MCF 10A (cell line): ENCODE data around the gene AGAP1. TPM values are rescaled to one million over a fixed set of nuclear protein-coding genes. Genes with fewer than 3 reads are reported as not detected.

Experiments
- BruUV-seq: library from RNA; stranded (reverse); fragments of 400-500 nt; replicated peaks from 2 replicates; lab custom pipeline; 2021; lab: Mats Ljungman, UMichigan
- CTCF ChIA-PET: fragments of 300-600 bp; sonication (Branson Sonifier 250); formaldehyde crosslinking; extraction: SDS; loops from one replicate; lab custom pipeline; 2021; ENCODE audit warnings: antibody characterized with exemption, inconsistent platforms; lab: Yijun Ruan, JAX
- POLR2A ChIA-PET: fragments of 300-600, 350-650 bp; sonication (Branson Sonifier 250); formaldehyde crosslinking; extraction: SDS; loops from one replicate; lab custom pipeline; 2020; ENCODE audit warnings: antibody characterized with exemption, inconsistent platforms; lab: Yijun Ruan, JAX
- DNase-seq: peaks from one replicate; pipeline ENCODE4 v3.0.0-alpha.2; 2018; ENCODE audit not compliant: unreplicated experiment
- H3K27ac Mint-ChIP-seq: one replicate; pipeline ENCODE4 v1.8.0; 2022; ENCODE audit warnings: mild to moderate bottlenecking, low read depth, mixed read lengths; ENCODE audit not compliant: unreplicated experiment
- H3K27me3 Mint-ChIP-seq: one replicate; pipeline ENCODE4 v1.8.0; 2022; ENCODE audit warnings: mixed read lengths; ENCODE audit not compliant: insufficient read depth, unreplicated experiment
- H3K36me3 Mint-ChIP-seq: one replicate; pipeline ENCODE4 v1.8.0; 2022; ENCODE audit warnings: mild to moderate bottlenecking, moderate library complexity, mixed read lengths; ENCODE audit not compliant: insufficient read depth, unreplicated experiment
- H3K4me1 Mint-ChIP-seq: one replicate; pipeline ENCODE4 v1.8.0; 2022; ENCODE audit warnings: mixed read lengths; ENCODE audit not compliant: insufficient read depth, unreplicated experiment
- H3K4me3 Mint-ChIP-seq: one replicate; pipeline ENCODE4 v1.8.0; 2022; ENCODE audit warnings: mild to moderate bottlenecking, moderate library complexity, mixed read lengths; ENCODE audit not compliant: unreplicated experiment
- H3K9me3 Mint-ChIP-seq: one replicate; pipeline ENCODE4 v1.8.0; 2022; ENCODE audit warnings: mixed read lengths; ENCODE audit not compliant: unreplicated experiment
- CTCF ChIP-seq: fragments of 200-600 bp; IDR thresholded peaks from one replicate; pipeline ENCODE4 v1.8.0; 2022; ENCODE audit warnings: antibody characterized with exemption, mild to moderate bottlenecking; ENCODE audit not compliant: unreplicated experiment
- intact Hi-C: fragments of 100-400 bp; cut with micrococcal nuclease; formaldehyde crosslinking; loops from 2 replicates; pipeline ENCODE4 v1.14.1; 2022
- total RNA-seq: library from RNA; stranded (reverse); gene quantifications from 2 replicates; pipeline ENCODE4 v1.2.3, GENCODE V29; 2022

AGAP1 gene
- total RNA-seq, 1 experiment from 2014 or later: 41.3 TPM

GRCh38 chr2:236169151-236169721, 675.4 kb downstream of the AGAP1 start:
- Mint-ChIP-seq H3K9me3 (no peaks in the 10 kb centered on the region), H3K27me3 (peaks cover 57% of the 10 kb centered on the region), H3K36me3 (no peaks in the 10 kb centered on the region), H3K4me1 (peaks cover 5% of the 10 kb centered on the region), H3K27ac (no peak overlapping the region), H3K4me3 (no peak overlapping the region)
- BruUV-seq: no TSS peak
- no peak for DNase-seq
- CTCF ChIA-PET: interaction anchor here (4.2 kb wide), 1 partner anchor 12 kb away, joined by 14 read pairs; no protein-coding TSS in a partner anchor
- POLR2A ChIA-PET: interaction anchor here (0.7 kb wide), 1 partner anchor 266 kb away, joined by 4 read pairs; no protein-coding TSS in a partner anchor
- intact Hi-C loops: no loop called here
- no peak for TF ChIP-seq CTCF

GRCh38 chr2:236169741-236170589, 676.1 kb downstream of the AGAP1 start:
- CTCF ChIA-PET: interaction anchor here (4.2 kb wide), 1 partner anchor 11 kb away, joined by 14 read pairs; no protein-coding TSS in a partner anchor
- Mint-ChIP-seq H3K27ac (no peak overlapping the region), H3K4me1 (peaks cover 5% of the 10 kb centered on the region), H3K4me3 (no peak overlapping the region), H3K27me3 (peaks cover 64% of the 10 kb centered on the region), H3K9me3 (no peaks in the 10 kb centered on the region), H3K36me3 (no peaks in the 10 kb centered on the region)
- DNase-seq: no peak
- BruUV-seq: no TSS peak
- POLR2A ChIA-PET: interaction anchor here (0.7 kb wide), 1 partner anchor 267 kb away, joined by 4 read pairs; no protein-coding TSS in a partner anchor
- no peak for TF ChIP-seq CTCF
- intact Hi-C loops: no loop called here

GRCh38 chr2:236170590-236171165, 676.8 kb downstream of the AGAP1 start:
- POLR2A ChIA-PET: no interaction called here
- peaks cover 5% of the 10 kb centered on the region for H3K4me1 Mint-ChIP-seq
- H3K4me3 Mint-ChIP-seq: no peak overlapping the region

More at GRCh38 chr2:236170590-236171165, 676.8 kb downstream of the AGAP1 start:
- no peaks in the 10 kb centered on the region for H3K9me3 Mint-ChIP-seq
- no peak for TF ChIP-seq CTCF
- no peak for DNase-seq
- no peak overlapping the region for H3K27ac Mint-ChIP-seq
- H3K36me3 Mint-ChIP-seq: no peaks in the 10 kb centered on the region
- CTCF ChIA-PET: interaction anchor here (1.0 to 4.2 kb wide), 2 partner anchors 10 to 392 kb away, joined by 4 to 14 read pairs; no protein-coding TSS in a partner anchor
- intact Hi-C loops: no loop called here
- BruUV-seq: no TSS peak
- peaks cover 64% of the 10 kb centered on the region for H3K27me3 Mint-ChIP-seq
